ENCODE measurements around the gene HPS6. TPM values are rescaled to one million over a fixed set of nuclear protein-coding genes. Genes with fewer than 3 reads are reported as not detected.
A peak's percentile ranks its signal among the peaks of the same experiment; 100 is the strongest.
"Not testable (repeated sequence)": the region's sequence is repeated elsewhere in the genome, so short reads cannot be mapped to it uniquely, and the experiment has no call there.

Gene HPS6
- total RNA-seq (2014; rRNA removed; shearing (Covaris generic)), result 44.0 and 58.6 TPM in 2 replicates

DNA sequence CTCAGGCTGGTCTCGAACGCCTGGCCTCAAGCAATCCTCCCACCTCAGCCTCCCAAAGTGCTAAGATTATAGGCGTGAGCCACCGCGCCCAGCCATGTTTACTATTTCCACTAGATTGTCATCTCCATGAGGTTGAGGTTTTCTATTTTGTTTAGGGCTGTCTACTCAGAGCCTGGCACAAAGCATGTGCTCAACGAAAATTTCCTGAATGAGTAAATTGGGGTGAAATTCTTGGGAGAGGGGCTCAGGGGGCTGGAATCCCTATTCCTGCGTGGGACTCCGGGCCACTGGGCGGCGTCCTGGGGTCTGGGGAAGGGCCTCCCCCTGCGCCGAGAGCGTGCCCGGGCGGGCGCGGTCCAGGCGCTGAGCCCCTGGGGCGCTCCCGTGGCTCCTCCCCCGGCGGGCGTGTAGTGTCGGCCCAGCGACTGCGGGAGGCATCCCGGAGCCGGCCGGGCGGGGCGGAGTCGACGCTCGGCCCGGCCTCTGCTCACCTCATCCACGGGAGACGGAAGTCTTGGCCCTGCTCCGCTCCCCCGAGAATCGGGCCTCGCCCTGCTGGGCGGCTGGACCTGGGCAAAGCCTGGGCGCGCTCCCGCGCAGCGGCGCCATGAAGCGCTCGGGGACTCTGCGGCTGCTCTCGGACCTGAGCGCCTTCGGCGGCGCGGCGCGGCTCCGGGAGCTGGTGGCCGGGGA, at the start of gene HPS6:
Gene HPS6, plus strand, starts transcription at position 482 of the 693 bp plus-strand sequence. Its CDS starts 126 bp downstream, at position 608.
- H3K4me3 ChIP-seq, result peak within 1 kb of the TSS; percentile 83
- no peaks in the 10 kb centered on the region for H3K27me3 ChIP-seq (replicated peaks)
- no peaks in the 10 kb centered on the region for H3K9me3 ChIP-seq (replicated peaks)
- H3K36me3 ChIP-seq, result peaks cover 37% of the 10 kb centered on the region
- DNase-seq (ENCODE audit: low read depth in 1 of 2, low spot score in 2 of 2), result peak; percentile 91 to 93
- H3K4me1 ChIP-seq (replicated peaks), result peaks cover 11% of the 10 kb centered on the region
- peak within 1 kb of the TSS; percentile 48 for H3K27ac ChIP-seq

DNA sequence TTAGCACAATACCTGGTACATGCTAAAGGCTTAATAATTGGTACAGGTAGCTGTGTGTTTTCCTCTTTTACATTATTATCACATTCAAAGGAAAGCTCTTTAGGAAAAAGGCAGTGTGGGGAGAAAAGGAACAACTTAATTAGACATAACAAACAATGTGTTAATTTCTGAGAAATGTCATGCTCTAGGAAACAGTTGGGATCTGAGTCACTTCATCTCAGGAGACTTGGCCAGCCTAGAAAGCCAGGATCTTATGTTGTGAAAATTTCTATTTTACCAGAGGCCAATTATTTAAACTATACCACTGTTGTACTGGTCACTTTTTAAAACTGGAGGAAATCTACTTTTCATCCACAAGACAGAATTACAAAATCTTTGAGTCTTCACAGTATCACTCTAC, 48.7 kb upstream of the HPS6 start:
- H3K9me3 ChIP-seq (replicated peaks), result no peaks in the 10 kb centered on the region
- H3K4me1 ChIP-seq (replicated peaks), result no peaks in the 10 kb centered on the region
- no peaks in the 10 kb centered on the region for H3K27me3 ChIP-seq (replicated peaks)
- no peak overlapping the region for H3K27ac ChIP-seq
- H3K36me3 ChIP-seq, result peaks cover 41% of the 10 kb centered on the region
- no peak overlapping the region for H3K4me3 ChIP-seq
- DNase-seq (ENCODE audit: low read depth in 1 of 2, low spot score in 2 of 2), result no peak

DNA sequence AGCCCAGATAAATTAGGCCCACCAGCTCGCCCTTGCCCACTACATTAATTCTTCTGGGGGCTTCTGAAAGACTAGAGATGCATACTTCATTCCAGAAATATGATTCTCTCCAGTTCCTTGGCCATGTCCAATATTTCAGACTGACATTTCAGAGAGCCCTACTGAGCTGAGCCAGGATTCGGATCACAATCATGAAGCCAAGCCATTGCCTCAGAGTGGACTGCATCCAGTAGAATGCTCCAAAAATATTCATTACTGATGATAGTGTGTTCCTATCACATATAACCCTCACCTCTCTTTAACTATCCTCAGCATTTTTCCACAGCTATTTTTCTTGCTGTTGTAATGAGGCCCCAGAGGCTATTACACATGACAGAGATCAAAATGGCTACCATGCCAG, 47.9 kb upstream of the HPS6 start:
- no peak overlapping the region for H3K27ac ChIP-seq
- H3K9me3 ChIP-seq (replicated peaks), result no peaks in the 10 kb centered on the region
- H3K4me3 ChIP-seq, result no peak overlapping the region
- no peak for DNase-seq (ENCODE audit: low read depth in 1 of 2, low spot score in 2 of 2)
- no peaks in the 10 kb centered on the region for H3K4me1 ChIP-seq (replicated peaks)
- peaks cover 43% of the 10 kb centered on the region for H3K36me3 ChIP-seq
- no peaks in the 10 kb centered on the region for H3K27me3 ChIP-seq (replicated peaks)

DNA sequence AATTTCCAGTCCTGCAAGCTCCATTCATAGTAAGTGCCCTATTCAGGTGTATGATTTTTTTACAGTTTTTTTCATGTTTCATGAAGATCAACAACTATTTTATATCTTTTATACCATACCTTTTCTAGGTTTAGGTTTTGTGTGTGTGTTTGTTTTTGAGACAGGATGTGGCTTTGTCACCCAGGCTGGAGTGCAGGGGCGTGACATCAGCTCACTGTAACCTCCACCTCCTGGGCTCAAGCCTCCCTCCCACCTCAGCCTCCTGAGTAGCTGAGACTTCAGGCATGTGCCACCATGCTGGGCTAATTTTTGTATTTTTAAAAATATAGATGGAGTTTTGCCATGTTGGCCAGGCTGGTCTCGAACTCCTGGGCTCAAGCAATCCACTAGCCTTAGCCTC, 44.2 kb upstream of the HPS6 start:
- H3K27me3 ChIP-seq (replicated peaks), result no peaks in the 10 kb centered on the region
- no peak overlapping the region for H3K27ac ChIP-seq
- H3K4me3 ChIP-seq, result no peak overlapping the region
- H3K4me1 ChIP-seq (replicated peaks), result no peaks in the 10 kb centered on the region
- H3K36me3 ChIP-seq, result peaks cover 56% of the 10 kb centered on the region
- DNase-seq (ENCODE audit: low read depth in 1 of 2, low spot score in 2 of 2), result no peak
- no peaks in the 10 kb centered on the region for H3K9me3 ChIP-seq (replicated peaks)

DNA sequence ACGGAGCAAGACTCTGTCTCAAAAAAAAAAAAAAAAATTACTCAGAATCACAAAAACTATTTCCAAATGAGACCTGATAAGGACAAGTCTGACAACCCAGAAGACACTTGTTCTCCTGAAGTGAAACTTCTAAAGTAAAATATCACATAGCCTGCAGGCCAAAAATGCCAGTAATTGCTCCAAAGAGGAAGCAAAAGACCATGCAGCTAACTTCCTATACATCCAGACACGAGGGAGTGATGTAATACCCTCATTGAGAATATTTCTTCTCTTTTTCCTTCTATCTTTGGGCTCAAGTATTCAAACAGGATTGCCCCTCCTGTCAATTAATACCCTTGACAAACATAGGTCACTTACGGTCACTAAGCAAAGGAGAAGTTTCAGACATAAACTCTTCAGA, 40.4 kb upstream of the HPS6 start:
- Histone ChIP-seq H3K36me3 (peaks cover 60% of the 10 kb centered on the region), H3K4me1 (replicated peaks) (no peaks in the 10 kb centered on the region), H3K4me3 (no peak overlapping the region), H3K27me3 (replicated peaks) (no peaks in the 10 kb centered on the region), H3K27ac (no peak overlapping the region), H3K9me3 (replicated peaks) (no peaks in the 10 kb centered on the region)
- DNase-seq (ENCODE audit: low read depth in 1 of 2, low spot score in 2 of 2), result no peak

DNA sequence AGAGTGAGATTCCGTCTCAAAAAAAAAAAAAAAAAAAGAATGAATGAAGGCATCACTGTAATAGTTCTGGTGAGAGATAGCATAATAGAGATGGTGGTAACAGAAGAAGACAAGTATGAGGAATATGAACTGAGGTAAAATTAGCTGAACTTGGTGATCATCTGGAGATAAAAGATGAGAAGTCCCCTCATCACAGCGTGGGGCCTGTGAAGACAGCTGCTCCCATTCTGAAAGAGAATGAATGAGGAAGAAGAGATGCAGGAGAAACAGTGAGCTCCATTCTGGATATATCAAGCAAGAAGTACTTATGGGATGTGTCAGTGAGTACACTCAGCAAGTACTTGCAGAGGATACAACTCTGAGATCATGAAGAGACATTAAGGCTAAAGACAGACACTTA, 37.9 kb upstream of the HPS6 start:
- Histone ChIP-seq H3K4me3 (no peak overlapping the region), H3K27ac (no peak overlapping the region), H3K36me3 (peaks cover 54% of the 10 kb centered on the region), H3K9me3 (replicated peaks) (no peaks in the 10 kb centered on the region; the same call in 1 of the 2 replicates), H3K4me1 (replicated peaks) (no peaks in the 10 kb centered on the region), H3K27me3 (replicated peaks) (no peaks in the 10 kb centered on the region)
- DNase-seq (ENCODE audit: low read depth in 1 of 2, low spot score in 2 of 2), result no peak

DNA sequence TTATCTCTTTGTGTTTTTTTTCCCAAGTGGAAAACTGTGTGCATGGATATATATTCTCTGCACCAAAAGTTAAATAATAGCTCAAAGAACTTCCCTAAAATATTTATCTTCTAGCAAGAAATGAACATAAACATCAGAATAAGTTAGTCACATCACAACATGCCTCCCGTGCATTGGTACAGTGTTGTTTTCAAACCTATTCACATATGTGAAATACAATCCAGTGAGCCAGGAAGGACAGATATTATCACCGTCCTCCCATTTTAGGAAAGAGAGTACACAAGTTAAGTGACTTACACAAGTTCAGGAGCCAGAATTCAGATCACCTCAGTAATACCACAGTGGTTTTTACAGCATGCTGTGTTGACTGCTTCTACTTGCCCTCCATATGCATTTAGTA, 31.4 kb upstream of the HPS6 start:
- DNase-seq (ENCODE audit: low read depth in 1 of 2, low spot score in 2 of 2), result no peak

DNA sequence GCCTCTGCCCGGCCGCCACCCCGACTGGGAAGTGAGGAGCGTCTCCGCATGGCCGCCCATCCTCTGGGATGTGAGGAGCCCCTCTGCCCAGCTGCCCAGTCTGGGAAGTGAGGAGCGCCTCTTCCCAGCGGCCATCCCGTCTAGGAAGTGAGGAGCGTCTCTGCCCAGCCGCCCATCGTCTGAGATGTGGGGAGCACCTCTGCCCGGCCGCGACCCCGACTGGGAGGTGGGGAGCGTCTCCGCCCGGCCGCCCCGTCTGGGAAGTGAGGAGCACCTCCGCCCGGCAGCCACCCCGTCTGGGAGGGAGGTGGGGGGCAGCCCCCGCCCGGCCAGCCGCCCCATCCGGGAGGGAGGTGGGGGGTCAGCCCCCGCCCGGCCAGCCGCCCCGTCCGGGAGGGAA, 29.3 kb upstream of the HPS6 start:
- H3K27me3 ChIP-seq (replicated peaks); H3K4me1 ChIP-seq (replicated peaks); DNase-seq (ENCODE audit: low read depth in 1 of 2, low spot score in 2 of 2); H3K27ac ChIP-seq; H3K4me3 ChIP-seq; H3K9me3 ChIP-seq (replicated peaks): not testable (repeated sequence)
- peaks cover 19% of the 10 kb centered on the region for H3K36me3 ChIP-seq

More for the DNA sequence above, 31.4 kb upstream of the HPS6 start:
- Histone ChIP-seq H3K9me3 (replicated peaks) (no peaks in the 10 kb centered on the region; the same call in 1 of the 2 replicates), H3K4me1 (replicated peaks) (no peaks in the 10 kb centered on the region), H3K4me3 (no peak overlapping the region), H3K36me3 (peaks cover 27% of the 10 kb centered on the region), H3K27ac (no peak overlapping the region), H3K27me3 (replicated peaks) (no peaks in the 10 kb centered on the region)

DNA sequence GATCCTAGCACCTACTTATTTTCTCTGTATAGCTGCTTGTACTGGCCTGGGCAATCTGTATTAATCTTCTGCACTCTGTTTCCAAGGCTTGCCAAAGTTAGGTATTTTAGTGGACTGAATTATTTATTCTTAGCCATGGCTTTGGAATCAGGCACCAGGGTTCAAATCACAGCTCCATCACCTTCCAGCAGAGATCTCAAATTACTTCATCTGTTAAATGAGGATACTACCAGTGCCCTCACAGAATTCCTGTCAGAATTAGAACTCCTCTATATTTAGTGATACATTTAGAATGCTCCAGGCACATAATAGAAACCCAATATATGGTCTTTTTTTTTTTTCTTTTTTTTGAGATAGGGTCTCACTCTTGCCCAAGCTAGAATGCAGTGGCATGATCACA, 26.7 kb upstream of the HPS6 start:
- Histone ChIP-seq H3K27me3 (replicated peaks) (no peaks in the 10 kb centered on the region; the same call in 1 of the 2 replicates), H3K4me3 (no peak overlapping the region), H3K4me1 (replicated peaks) (no peaks in the 10 kb centered on the region), H3K36me3 (peaks cover 6% of the 10 kb centered on the region; the same call in 1 of the 2 replicates), H3K9me3 (replicated peaks) (no peaks in the 10 kb centered on the region), H3K27ac (no peak overlapping the region)
- no peak for DNase-seq (ENCODE audit: low read depth in 1 of 2, low spot score in 2 of 2)

DNA sequence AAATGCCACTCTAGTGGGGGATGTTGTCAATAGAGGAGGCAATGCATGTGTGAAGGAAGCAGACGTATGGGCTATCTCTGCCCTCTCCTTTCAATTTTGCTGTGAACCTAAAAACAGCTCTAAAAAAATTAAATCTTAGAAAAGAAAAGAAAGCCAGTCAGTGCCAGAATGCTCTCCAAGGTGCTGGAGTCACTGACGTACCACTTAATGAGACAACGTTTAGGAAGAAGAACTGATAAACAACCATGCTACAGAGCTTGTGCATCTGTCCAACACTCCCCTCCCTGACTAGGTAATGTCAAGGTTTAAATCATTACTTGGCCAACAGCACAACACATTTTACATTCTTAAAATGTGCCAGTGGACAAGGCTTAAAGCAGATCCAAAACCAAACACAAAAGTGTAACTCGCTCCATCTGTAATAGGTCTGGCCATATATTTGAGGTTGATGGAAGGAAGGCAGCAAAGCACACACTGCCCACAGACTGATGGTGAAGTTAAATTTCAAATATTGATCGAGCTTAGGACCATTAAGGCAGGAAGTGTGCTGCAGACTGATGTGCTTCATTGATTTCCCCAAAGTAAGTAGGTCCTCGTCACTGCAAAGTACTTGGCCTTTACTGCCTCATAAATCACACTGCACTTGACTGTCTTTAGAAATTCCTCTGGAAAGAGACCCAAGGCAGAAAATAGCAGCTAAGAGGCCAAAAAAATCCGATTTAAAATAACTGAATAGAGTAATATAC, 24.7 kb upstream of the HPS6 start:
- H3K4me3 ChIP-seq, result no peak overlapping the region
- no peak for DNase-seq (ENCODE audit: low read depth in 1 of 2, low spot score in 2 of 2)
- H3K4me1 ChIP-seq (replicated peaks), result no peaks in the 10 kb centered on the region
- H3K27me3 ChIP-seq (replicated peaks), result no peaks in the 10 kb centered on the region; the same call in 1 of the 2 replicates
- H3K9me3 ChIP-seq (replicated peaks), result no peaks in the 10 kb centered on the region
- no peak overlapping the region for H3K27ac ChIP-seq
- H3K36me3 ChIP-seq, result peaks cover 6% of the 10 kb centered on the region; the same call in 1 of the 2 replicates

DNA sequence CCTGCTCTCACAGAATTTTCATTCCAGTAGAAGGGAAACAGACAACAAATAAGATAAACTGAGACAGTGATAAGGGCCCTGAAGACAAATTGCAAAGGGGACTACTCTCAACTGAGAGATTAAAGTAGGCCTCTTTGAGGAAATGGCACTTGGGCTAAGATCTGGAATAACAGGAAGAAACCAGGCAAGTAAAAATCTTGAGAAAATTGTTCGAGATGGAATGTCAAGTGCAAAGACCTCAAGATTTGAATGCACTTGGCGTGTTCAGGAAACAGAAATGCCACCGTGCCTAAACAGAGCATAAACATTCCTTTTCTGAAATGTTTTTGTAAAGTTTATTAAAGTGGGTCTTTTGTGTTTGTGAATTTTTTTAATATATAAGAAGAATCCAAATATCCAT, 19.9 kb upstream of the HPS6 start:
- Histone ChIP-seq H3K27ac (no peak overlapping the region), H3K4me1 (replicated peaks) (no peaks in the 10 kb centered on the region), H3K4me3 (no peak overlapping the region), H3K27me3 (replicated peaks) (no peaks in the 10 kb centered on the region; the same call in 1 of the 2 replicates), H3K36me3 (no peaks in the 10 kb centered on the region; the same call in 1 of the 2 replicates), H3K9me3 (replicated peaks) (no peaks in the 10 kb centered on the region)
- no peak for DNase-seq (ENCODE audit: low read depth in 1 of 2, low spot score in 2 of 2)

DNA sequence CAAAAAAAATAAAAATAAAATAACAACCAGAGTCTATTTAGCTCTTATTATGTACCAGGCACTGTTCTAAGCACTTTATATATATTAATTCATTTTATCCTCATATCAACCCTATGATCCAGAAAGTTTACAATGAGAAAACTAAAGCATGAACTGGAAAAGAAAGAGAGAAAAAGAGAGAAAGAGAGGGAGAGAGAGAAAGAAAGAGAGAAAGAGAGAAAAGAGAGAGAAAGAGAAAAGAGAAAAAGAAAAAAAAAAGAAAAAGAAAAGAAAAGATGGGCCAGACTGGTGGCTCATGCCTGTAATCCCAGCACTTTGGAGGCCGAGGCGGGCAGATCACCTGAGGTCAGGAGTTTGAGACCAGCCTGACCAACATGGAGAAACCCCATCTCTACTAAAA, 19.1 kb upstream of the HPS6 start:
- Histone ChIP-seq H3K9me3 (replicated peaks) (no peaks in the 10 kb centered on the region), H3K27ac (no peak overlapping the region), H3K27me3 (replicated peaks) (no peaks in the 10 kb centered on the region; the same call in 1 of the 2 replicates), H3K4me3 (no peak overlapping the region), H3K36me3 (no peaks in the 10 kb centered on the region; the same call in 1 of the 2 replicates), H3K4me1 (replicated peaks) (no peaks in the 10 kb centered on the region)
- no peak for DNase-seq (ENCODE audit: low read depth in 1 of 2, low spot score in 2 of 2)

DNA sequence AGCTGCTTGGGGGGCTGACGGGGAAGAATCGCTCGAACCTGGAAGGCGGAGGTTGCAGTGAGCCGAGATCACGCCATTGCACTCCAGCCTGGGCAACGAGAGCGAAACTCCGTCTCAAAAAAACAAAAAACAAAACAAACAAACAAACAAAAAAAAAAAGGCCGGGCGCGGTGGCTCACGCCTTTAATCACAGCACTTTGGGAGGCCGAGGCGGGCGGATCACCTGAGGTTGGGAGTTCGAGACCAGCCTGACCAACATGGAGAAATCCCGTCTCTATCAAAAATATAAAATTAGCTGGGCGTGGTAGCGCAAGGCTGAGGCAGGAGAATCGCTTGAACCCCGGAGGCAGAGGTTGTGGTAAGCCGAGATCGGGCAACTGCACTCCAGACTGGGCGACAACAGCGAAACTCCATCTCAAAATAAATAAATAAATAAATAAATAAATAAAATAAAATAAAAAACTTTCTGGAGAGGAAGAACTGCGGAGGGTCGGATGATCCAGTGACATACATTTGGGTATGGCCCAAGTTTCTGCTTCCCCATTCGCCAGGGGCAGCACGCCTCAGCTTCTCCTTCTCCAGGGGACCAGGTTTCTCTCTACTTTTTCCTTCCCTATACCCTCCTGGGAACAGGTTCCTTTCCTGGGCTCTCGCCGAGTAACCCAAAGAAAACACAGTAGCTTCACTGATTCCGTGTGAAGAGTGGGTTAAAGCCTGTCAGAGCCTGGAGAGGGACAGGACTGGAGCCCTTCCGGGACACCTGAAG, 10.1 kb upstream of the HPS6 start:
- Histone ChIP-seq H3K4me1 (replicated peaks) (peaks cover 13% of the 10 kb centered on the region; the same call in 1 of the 2 replicates), H3K4me3 (peak overlapping the region; percentile 87), H3K27ac (peak overlapping the region; percentile 69)
- H3K36me3 ChIP-seq; H3K27me3 ChIP-seq (replicated peaks); DNase-seq (ENCODE audit: low read depth in 1 of 2, low spot score in 2 of 2); H3K9me3 ChIP-seq (replicated peaks): not testable (repeated sequence)

All from SJSA1 (cell line).